Inferior parietal cortex (tissue), 1 donor: ENCODE measurements around the gene FAF1.
"Not testable (repeated sequence)": the region's sequence is repeated elsewhere in the genome, so short reads cannot be mapped to it uniquely, and the experiment has no call there.

ENCODE experiments used
- DNase-seq: peaks from one replicate; pipeline ENCODE4 v3.0.0-alpha.2; 2016; ENCODE audit errors: extremely low spot score

FAF1 gene

GRCh38 chr1:50779801-50780200 lies 180.3 kb downstream of the FAF1 start:
- no peak for DNase-seq

- DNase-seq, result no peak
These were observed 184.3 kb downstream of the FAF1 start for GRCh38 chr1:50775740-50776139.

- DNase-seq, result peak; percentile 90
These were observed 185.2 kb downstream of the FAF1 start for GRCh38 chr1:50774759-50775351.

- DNase-seq, result no peak
These were observed 193.4 kb downstream of the FAF1 start for GRCh38 chr1:50766688-50767087.

- DNase-seq, result not testable (repeated sequence)
These were observed 203.5 kb downstream of the FAF1 start for GRCh38 chr1:50756543-50756942.

GRCh38 chr1:50754764-50755163 lies 205.3 kb downstream of the FAF1 start:
- DNase-seq, result not testable (repeated sequence)

- DNase-seq, result peak; percentile 63
These were observed 209.9 kb downstream of the FAF1 start for GRCh38 chr1:50750021-50750619.

GRCh38 chr1:50747394-50747793 lies 212.7 kb downstream of the FAF1 start:
- no peak for DNase-seq

GRCh38 chr1:50742523-50742922 lies 217.5 kb downstream of the FAF1 start:
- DNase-seq, result no peak

- DNase-seq, result no peak
These were observed 220.9 kb downstream of the FAF1 start for GRCh38 chr1:50739125-50739524.

- DNase-seq, result peak; percentile 59
These were observed 224.6 kb downstream of the FAF1 start for GRCh38 chr1:50735443-50735842.

GRCh38 chr1:50727578-50727977 lies 232.5 kb downstream of the FAF1 start:
- not testable (repeated sequence) for DNase-seq

- no peak for DNase-seq
These were observed 235.3 kb downstream of the FAF1 start for GRCh38 chr1:50724626-50725286.

- no peak for DNase-seq
These were observed 239.5 kb downstream of the FAF1 start for GRCh38 chr1:50720457-50721053.

GRCh38 chr1:50719126-50719525 lies 240.9 kb downstream of the FAF1 start:
- no peak for DNase-seq

- DNase-seq, result no peak
These were observed 242.7 kb downstream of the FAF1 start for GRCh38 chr1:50717327-50717726.

GRCh38 chr1:50716455-50716854 lies 243.6 kb downstream of the FAF1 start:
- DNase-seq, result not testable (repeated sequence)

GRCh38 chr1:50710099-50710498 lies 250.0 kb downstream of the FAF1 start:
- no peak for DNase-seq

- DNase-seq, result no peak
These were observed 252.2 kb downstream of the FAF1 start for GRCh38 chr1:50707824-50708223.

- no peak for DNase-seq
These were observed 254.4 kb downstream of the FAF1 start for GRCh38 chr1:50705699-50706098.

GRCh38 chr1:50705041-50705440 lies 255.0 kb downstream of the FAF1 start:
- no peak for DNase-seq

GRCh38 chr1:50704126-50704525 lies 255.9 kb downstream of the FAF1 start:
- DNase-seq, result peak; percentile 84

- no peak for DNase-seq
These were observed 256.8 kb downstream of the FAF1 start for GRCh38 chr1:50703240-50703639.
